ENCODE data around the gene ELMOD1.

Gene ELMOD1

DNA sequence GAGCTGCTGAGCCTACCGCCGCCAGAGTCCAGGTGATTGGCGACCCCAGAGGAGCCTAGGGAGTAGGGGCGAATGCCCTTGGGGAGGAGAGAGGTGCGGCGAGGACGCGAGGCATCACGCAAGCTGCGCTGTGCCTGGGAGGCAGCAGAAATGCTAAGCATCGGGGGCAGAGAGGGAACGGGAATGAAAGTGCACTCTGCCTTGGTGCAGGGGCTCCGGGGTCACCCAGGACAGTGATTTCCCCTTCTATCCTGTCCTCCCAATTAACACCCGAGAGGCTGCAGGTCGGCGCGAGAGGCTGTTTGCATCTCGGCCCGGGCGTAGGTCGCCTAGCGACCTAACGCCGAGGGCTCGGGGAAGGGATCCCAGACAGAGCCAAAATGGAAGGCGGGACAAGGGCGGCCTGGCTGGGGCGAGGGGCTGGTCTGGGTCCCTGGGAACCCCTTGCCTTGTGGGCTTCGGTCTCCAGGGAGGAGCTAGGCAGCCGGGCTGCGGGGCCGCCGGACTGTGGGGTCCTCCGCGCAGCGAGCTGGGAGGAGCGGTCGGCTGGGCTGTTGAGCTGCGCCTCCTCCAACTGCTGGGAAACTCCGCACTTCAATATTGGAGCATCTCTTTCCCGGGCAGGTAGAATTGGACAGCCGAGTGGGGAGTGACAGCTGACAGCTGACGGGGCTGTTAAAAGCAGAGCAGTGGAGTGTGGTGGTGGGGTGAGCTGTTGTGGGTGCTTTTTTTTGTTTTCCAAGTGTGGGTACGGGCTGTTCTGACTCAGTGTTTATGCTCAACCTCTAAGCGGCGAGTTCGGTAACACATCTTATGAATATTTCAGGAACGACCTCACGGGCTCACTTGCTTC lies 657 bp downstream of the ELMOD1 start:
- peaks cover 6 to 13% of the 10 kb centered on the region in 2 donors for H3K4me1 ChIP-seq (ENCODE audit: control insufficient read depth in 1 of 2, insufficient read depth in 2 of 2, low read length in 2 of 2)
- no peak overlapping the region for H3K27ac ChIP-seq (ENCODE audit: low read length)
- H3K9me3 ChIP-seq (ENCODE audit: control insufficient read depth in 1 of 2, low read length in 2 of 2) = no peaks in the 10 kb centered on the region
- peaks cover 38% of the 10 kb centered on the region for H3K27me3 ChIP-seq (ENCODE audit: low read depth, low read length)
- H3K36me3 ChIP-seq (ENCODE audit: control insufficient read depth in 1 of 2, insufficient read depth in 2 of 2, low read length in 2 of 2) = no peaks in the 10 kb centered on the region
- peak overlapping the region; percentile 61 to 90 for H3K4me3 ChIP-seq (ENCODE audit: low read depth in 1 of 2, low read length in 2 of 2)

DNA sequence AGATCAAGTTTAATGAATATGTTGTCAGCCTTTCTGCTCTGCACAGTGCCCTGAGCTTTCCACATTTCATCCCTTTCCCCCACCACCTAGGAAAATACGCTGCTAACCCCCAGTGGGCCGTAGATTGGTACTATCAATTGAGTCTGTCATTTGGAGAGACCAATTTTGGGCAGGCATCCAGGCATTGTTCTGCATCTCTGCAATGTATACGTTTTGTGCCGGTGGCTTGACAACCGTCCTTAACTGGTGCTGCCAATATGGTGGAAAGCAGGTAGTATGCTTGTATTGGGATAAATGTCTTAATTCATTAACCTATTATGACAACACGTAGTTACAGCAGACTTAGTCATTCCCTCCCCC lies 1.3 kb downstream of the ELMOD1 start:
- H3K36me3 ChIP-seq (ENCODE audit: control insufficient read depth in 1 of 2, insufficient read depth in 2 of 2, low read length in 2 of 2) = no peaks in the 10 kb centered on the region
- H3K27ac ChIP-seq (ENCODE audit: low read length) = no peak overlapping the region
- H3K4me3 ChIP-seq (ENCODE audit: low read depth in 1 of 2, low read length in 2 of 2) = peak overlapping the region; percentile 61 to 90
- H3K4me1 ChIP-seq (ENCODE audit: control insufficient read depth in 1 of 2, insufficient read depth in 2 of 2, low read length in 2 of 2) = peaks cover 6 to 13% of the 10 kb centered on the region in 2 donors
- H3K27me3 ChIP-seq (ENCODE audit: low read depth, low read length) = peaks cover 38% of the 10 kb centered on the region
- no peaks in the 10 kb centered on the region for H3K9me3 ChIP-seq (ENCODE audit: control insufficient read depth in 1 of 2, low read length in 2 of 2)

DNA sequence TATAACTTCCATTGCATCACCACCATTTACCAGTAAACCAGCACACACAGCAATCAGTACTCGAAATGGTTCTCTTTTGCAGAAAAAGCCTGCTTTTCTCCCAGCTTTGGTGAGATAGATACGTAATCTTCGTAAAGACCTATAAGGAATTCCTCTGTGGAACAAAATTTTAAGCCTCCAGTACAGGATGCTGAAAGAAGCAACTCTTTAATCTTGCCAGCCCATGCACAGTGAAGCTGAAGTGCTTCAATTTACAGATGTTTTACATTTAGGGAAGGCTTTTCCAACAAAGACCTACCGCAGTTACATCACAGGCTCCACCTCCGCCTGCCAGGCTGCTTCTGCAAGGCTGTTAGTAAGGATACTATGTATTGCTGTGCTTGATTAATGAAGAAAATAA lies 1.9 kb downstream of the ELMOD1 start:
- Histone ChIP-seq H3K4me3 (ENCODE audit: low read depth in 1 of 2, low read length in 2 of 2) (no peak overlapping the region), H3K9me3 (ENCODE audit: control insufficient read depth in 1 of 2, low read length in 2 of 2) (no peaks in the 10 kb centered on the region), H3K4me1 (ENCODE audit: control insufficient read depth in 1 of 2, insufficient read depth in 2 of 2, low read length in 2 of 2) (peaks cover 6 to 13% of the 10 kb centered on the region in 2 donors), H3K27me3 (ENCODE audit: low read depth, low read length) (peaks cover 38% of the 10 kb centered on the region), H3K36me3 (ENCODE audit: control insufficient read depth in 1 of 2, insufficient read depth in 2 of 2, low read length in 2 of 2) (no peaks in the 10 kb centered on the region), H3K27ac (ENCODE audit: low read length) (no peak overlapping the region)

DNA sequence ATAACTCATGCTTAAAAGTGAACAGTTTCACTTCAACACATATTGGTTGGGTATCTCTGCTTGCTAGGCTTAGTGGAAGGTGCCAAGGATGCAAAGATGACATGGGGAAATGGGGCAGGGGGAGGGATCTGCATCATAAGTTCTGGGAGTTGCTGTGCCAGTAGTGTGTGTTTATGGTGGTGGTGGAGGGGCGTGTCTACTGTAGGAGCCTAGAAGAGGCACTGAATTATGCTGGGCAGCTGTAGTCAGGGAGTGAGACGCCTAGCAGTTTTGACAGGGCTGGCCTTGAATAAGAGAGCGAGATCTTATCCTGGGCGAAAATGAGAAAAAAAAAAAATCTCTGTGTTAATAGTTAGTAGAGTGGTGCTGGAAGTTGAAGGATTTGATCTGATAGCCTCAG lies 3.0 kb downstream of the ELMOD1 start:
- Histone ChIP-seq H3K4me3 (ENCODE audit: low read depth in 1 of 2, low read length in 2 of 2) (no peak overlapping the region), H3K36me3 (ENCODE audit: control insufficient read depth in 1 of 2, insufficient read depth in 2 of 2, low read length in 2 of 2) (no peaks in the 10 kb centered on the region), H3K4me1 (ENCODE audit: control insufficient read depth in 1 of 2, insufficient read depth in 2 of 2, low read length in 2 of 2) (peaks cover 6 to 13% of the 10 kb centered on the region in 2 donors), H3K27me3 (ENCODE audit: low read depth, low read length) (peaks cover 32% of the 10 kb centered on the region), H3K9me3 (ENCODE audit: control insufficient read depth in 1 of 2, low read length in 2 of 2) (no peaks in the 10 kb centered on the region), H3K27ac (ENCODE audit: low read length) (no peak overlapping the region)

DNA sequence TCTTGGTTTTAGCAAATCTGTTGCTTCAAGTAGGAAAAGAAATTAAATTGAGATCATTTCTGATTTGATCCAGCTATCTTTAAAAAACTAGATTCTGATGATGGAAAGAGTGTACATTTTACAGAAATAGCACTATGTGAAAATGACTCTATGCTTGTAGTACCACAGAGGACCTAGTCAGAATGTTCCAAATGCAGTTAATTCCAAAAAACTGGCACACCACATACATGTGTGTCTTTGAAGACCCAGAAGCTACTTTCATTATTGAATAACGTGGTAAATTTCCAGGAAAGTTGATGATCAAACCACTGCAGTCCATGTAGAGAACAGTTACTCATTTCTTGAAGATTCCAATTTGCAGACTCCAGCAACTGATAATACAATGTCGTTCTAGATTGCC lies 3.8 kb downstream of the ELMOD1 start:
- H3K4me3 ChIP-seq (ENCODE audit: low read depth in 1 of 2, low read length in 2 of 2) = no peak overlapping the region
- peaks cover 32% of the 10 kb centered on the region for H3K27me3 ChIP-seq (ENCODE audit: low read depth, low read length)
- peaks cover 6 to 13% of the 10 kb centered on the region in 2 donors for H3K4me1 ChIP-seq (ENCODE audit: control insufficient read depth in 1 of 2, insufficient read depth in 2 of 2, low read length in 2 of 2)
- H3K36me3 ChIP-seq (ENCODE audit: control insufficient read depth in 1 of 2, insufficient read depth in 2 of 2, low read length in 2 of 2) = no peaks in the 10 kb centered on the region
- H3K27ac ChIP-seq (ENCODE audit: low read length) = no peak overlapping the region
- no peaks in the 10 kb centered on the region for H3K9me3 ChIP-seq (ENCODE audit: control insufficient read depth in 1 of 2, low read length in 2 of 2)

DNA sequence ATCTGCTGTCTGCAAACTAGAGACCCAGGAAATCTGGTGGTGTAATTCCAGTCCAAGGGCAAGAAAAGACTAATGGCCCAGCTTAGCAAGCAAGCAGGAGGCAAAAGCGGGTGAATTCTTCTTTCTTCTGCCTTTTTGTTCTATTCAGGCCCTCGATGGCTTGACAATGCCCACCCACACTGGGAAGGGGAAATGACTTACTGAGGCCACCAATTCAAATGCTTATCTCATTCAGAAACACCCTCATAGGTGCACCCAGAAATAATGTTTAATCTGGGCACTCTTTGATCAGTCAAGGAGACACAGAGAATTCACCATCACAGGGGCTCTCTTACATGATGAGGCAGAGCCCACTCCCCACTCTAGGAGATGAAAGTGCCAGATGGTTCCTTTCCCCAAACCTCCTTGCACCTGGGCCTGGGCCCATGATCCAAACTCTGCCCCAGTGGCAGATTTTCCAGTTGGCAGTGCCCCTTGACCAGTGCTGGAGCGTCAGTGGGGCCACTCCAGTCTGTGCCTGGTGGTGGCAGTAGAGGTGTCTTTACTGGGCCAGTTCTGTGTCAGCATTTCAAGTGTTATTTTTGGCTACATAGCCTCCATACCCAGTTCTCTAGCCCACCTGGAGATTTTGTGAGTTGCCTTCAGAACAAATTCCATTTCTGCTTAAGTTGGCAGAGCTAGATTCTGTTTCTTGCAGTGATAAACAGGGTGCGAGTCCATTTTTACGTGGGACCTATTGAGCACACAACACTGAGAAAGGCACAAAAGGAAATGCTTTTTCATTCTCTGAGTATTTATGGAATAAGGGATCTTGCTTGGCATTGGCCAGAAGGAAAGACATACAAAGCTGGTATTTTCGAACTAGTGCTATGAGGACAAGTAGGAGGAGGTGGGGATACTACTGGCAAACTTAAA lies 7.5 kb downstream of the ELMOD1 start:
- peaks cover 6% of the 10 kb centered on the region for H3K27me3 ChIP-seq (ENCODE audit: low read depth, low read length)
- H3K9me3 ChIP-seq (ENCODE audit: control insufficient read depth in 1 of 2, low read length in 2 of 2) = no peaks in the 10 kb centered on the region
- no peak overlapping the region for H3K4me3 ChIP-seq (ENCODE audit: low read depth in 1 of 2, low read length in 2 of 2)
- no peak overlapping the region for H3K27ac ChIP-seq (ENCODE audit: low read length)
- H3K36me3 ChIP-seq (ENCODE audit: control insufficient read depth in 1 of 2, insufficient read depth in 2 of 2, low read length in 2 of 2) = no peaks in the 10 kb centered on the region
- H3K4me1 ChIP-seq (ENCODE audit: control insufficient read depth in 1 of 2, insufficient read depth in 2 of 2, low read length in 2 of 2) = no peaks in the 10 kb centered on the region

DNA sequence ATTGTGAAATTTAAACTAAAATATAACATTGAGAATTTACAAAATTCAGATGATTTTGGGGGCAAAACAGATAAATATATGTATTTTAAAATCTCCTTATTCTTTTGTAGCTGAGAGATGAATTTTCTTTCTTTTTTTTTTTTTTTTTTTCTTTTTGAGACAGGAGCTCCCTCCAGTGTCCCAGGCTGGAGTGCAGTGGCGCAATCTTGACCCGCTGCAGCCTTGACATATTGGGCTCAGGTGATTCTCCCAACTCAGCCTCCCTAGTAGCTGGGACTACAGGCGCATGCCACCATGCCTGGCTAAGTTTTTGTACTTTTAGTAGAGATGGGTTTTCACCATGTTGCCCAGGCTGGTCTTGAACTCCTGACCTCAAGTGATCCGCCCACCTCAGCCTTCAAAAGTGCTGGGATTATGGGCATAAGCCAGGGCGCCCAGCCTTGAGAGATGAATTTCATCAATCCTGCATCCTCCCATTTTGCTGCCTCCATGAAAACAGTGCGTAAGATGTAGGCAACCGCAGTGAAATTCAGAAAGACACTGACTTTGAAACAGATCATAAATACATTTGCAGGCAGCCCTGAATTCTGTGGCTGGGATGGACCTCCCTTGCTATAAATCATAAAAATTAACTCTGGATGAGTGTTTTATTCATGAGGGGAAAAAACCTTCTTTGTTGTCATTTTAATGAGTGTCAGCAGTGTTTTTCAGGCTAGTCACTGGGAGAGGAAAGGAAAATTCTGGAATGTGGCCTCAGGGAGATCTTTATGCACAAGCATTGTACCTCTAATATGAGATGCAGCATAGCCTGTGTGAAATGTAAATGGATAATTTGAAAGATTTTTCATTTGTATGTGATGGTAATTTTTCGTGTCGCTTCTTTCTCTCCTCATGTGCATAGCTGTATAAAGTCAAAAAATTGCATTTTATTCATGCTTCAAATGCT lies 14.4 kb downstream of the ELMOD1 start:
- no peaks in the 10 kb centered on the region for H3K4me1 ChIP-seq (ENCODE audit: control insufficient read depth in 1 of 2, insufficient read depth in 2 of 2, low read length in 2 of 2)
- H3K27me3 ChIP-seq (ENCODE audit: low read depth, low read length) = no peaks in the 10 kb centered on the region
- H3K9me3 ChIP-seq (ENCODE audit: control insufficient read depth in 1 of 2, low read length in 2 of 2) = no peaks in the 10 kb centered on the region
- no peaks in the 10 kb centered on the region for H3K36me3 ChIP-seq (ENCODE audit: control insufficient read depth in 1 of 2, insufficient read depth in 2 of 2, low read length in 2 of 2)
- no peak overlapping the region for H3K27ac ChIP-seq (ENCODE audit: low read length)
- H3K4me3 ChIP-seq (ENCODE audit: low read depth in 1 of 2, low read length in 2 of 2) = no peak overlapping the region

DNA sequence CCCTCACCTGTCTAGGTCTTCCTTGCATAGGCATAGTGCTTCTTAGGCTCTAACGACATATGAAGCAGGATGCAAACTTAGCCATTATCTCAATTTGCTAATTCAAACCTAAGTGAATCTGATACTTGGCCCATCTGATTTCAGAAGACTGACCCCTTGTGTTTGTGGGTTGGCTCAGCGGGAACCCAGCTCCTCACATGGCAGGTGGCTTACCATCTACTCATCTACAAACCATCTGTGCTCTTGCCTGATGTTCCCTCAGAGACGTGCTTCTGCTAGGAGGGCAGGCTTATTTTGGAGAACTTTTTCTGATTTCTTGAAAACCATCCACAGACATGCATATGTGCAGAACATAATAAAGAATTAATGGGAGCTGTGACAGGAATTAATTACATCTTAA lies 15.2 kb downstream of the ELMOD1 start:
- Histone ChIP-seq H3K27me3 (ENCODE audit: low read depth, low read length) (no peaks in the 10 kb centered on the region), H3K4me1 (ENCODE audit: control insufficient read depth in 1 of 2, insufficient read depth in 2 of 2, low read length in 2 of 2) (no peaks in the 10 kb centered on the region), H3K9me3 (ENCODE audit: control insufficient read depth in 1 of 2, low read length in 2 of 2) (no peaks in the 10 kb centered on the region), H3K4me3 (ENCODE audit: low read depth in 1 of 2, low read length in 2 of 2) (no peak overlapping the region), H3K27ac (ENCODE audit: low read length) (no peak overlapping the region), H3K36me3 (ENCODE audit: control insufficient read depth in 1 of 2, insufficient read depth in 2 of 2, low read length in 2 of 2) (no peaks in the 10 kb centered on the region)

DNA sequence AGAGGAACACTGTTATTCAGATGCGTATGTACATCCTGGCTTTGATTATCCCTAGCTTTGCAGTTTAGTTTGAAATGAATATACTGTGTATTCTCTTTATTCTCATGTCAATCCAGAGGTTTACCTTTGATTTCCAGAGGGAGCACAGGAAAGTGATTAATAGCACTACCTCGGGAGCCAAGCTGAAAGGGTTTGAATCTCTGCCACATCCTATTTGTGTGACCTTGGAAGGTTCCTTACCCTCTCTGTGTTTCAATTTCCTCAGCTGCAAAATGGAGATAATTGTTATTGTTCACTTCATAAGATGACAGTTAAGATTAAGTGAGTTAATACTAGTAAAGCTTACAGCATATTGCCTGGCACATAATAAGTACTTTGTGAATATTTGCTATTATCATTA lies 17.9 kb downstream of the ELMOD1 start:
- Histone ChIP-seq H3K4me3 (ENCODE audit: low read depth in 1 of 2, low read length in 2 of 2) (no peak overlapping the region), H3K9me3 (ENCODE audit: control insufficient read depth in 1 of 2, low read length in 2 of 2) (no peaks in the 10 kb centered on the region), H3K27me3 (ENCODE audit: low read depth, low read length) (no peaks in the 10 kb centered on the region), H3K4me1 (ENCODE audit: control insufficient read depth in 1 of 2, insufficient read depth in 2 of 2, low read length in 2 of 2) (no peaks in the 10 kb centered on the region), H3K27ac (ENCODE audit: low read length) (no peak overlapping the region), H3K36me3 (ENCODE audit: control insufficient read depth in 1 of 2, insufficient read depth in 2 of 2, low read length in 2 of 2) (no peaks in the 10 kb centered on the region)

DNA sequence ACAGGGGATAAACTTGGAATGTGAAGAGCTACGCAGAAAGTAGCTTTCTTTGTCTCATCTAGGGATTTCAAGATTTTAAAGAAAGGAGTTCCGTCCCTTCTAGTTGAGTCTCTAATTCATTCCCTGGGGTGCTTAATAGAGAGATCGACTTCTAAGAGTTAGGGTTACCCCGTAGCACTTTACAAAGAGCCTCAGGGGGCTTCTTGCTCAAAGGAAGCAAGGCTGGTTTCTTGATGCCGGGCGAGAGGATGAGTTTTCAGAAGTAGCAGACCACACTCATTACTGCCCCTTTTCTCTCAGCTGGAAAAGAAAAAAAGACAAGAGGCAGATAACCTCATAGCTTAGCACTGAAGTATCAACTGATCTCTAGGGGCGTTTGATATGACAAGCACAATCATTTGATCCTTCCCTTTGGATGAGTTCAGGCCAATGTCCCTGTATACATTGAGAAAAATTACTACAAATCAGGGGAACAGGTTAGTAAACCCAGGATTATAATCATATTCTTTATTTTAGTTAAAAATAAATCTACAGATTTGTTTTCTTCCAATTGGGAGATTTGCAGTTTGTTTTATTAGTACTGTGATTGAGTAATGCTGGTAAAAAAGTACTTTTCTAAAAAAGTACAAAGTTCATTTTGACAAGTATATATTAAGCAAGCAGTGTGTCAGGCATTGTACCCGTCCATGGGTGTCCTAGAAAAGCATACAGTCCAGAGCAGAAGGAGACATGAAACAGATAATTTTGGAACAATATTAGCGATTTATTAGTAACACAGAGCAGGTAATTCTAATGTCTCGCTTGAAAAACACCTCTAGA lies 18.7 kb downstream of the ELMOD1 start:
- no peaks in the 10 kb centered on the region for H3K9me3 ChIP-seq (ENCODE audit: control insufficient read depth in 1 of 2, low read length in 2 of 2)
- no peaks in the 10 kb centered on the region for H3K36me3 ChIP-seq (ENCODE audit: control insufficient read depth in 1 of 2, insufficient read depth in 2 of 2, low read length in 2 of 2)
- no peaks in the 10 kb centered on the region for H3K27me3 ChIP-seq (ENCODE audit: low read depth, low read length)
- no peak overlapping the region for H3K27ac ChIP-seq (ENCODE audit: low read length)
- H3K4me1 ChIP-seq (ENCODE audit: control insufficient read depth in 1 of 2, insufficient read depth in 2 of 2, low read length in 2 of 2) = no peaks in the 10 kb centered on the region
- H3K4me3 ChIP-seq (ENCODE audit: low read depth in 1 of 2, low read length in 2 of 2) = no peak overlapping the region

All from muscle layer of duodenum (tissue), 2 donors.